A673 (cell line): Measurements from ENCODE around the gene SNX11. TPM values are rescaled to one million over a fixed set of nuclear protein-coding genes. Genes with fewer than 3 reads are reported as not detected.
A peak's percentile ranks its signal among the peaks of the same experiment; 100 is the strongest.

Experiments used
- BruUV-seq: library from RNA; stranded (reverse); fragments of 400-500 nt; replicated peaks from 2 replicates; lab custom pipeline; 2021; lab: Mats Ljungman, UMichigan
- CTCF ChIA-PET: fragments of 300-600 bp; sonication (Branson Sonifier 250); formaldehyde crosslinking; loops from one replicate; lab custom pipeline; 2022; ENCODE audit warnings: antibody characterized with exemption; lab: Charles Lee
- POLR2A ChIA-PET: fragments of 300-600 bp; sonication (Branson Sonifier 250); formaldehyde crosslinking; loops from one replicate; lab custom pipeline; 2022; ENCODE audit warnings: antibody characterized with exemption; ENCODE audit not compliant: low non-redundant PET; lab: Charles Lee
- DNase-seq: peaks from one replicate; pipeline ENCODE4 v3.0.0-alpha.2; 2015; ENCODE audit warnings: low spot score
- H3K27ac ChIP-seq: fragments of 200-600 bp; sonication (generic); 2 replicates; pipeline ENCODE4 v1.5.1; 2016; ENCODE audit warnings: mixed run types, low read depth, mild to moderate bottlenecking, mixed read lengths, antibody characterized with exemption, low read length; ENCODE audit not compliant: poor library complexity, severe bottlenecking
- H3K27me3 ChIP-seq: fragments of 200-600 bp; sonication (generic); replicated peaks from 2 replicates; pipeline ENCODE4 v1.6.1; 2017; ENCODE audit warnings: mixed run types, low read depth, mild to moderate bottlenecking, mixed read lengths, antibody characterized with exemption, low read length; ENCODE audit not compliant: insufficient read depth, poor library complexity
- H3K36me3 ChIP-seq: fragments of 200-600 bp; sonication (generic); 2 replicates; pipeline ENCODE4 v1.6.1; 2016; ENCODE audit warnings: mixed run types, mild to moderate bottlenecking, mixed read lengths, antibody characterized with exemption, low read length; ENCODE audit not compliant: insufficient read depth, poor library complexity, severe bottlenecking
- H3K4me1 ChIP-seq: fragments of 200-600 bp; sonication (generic); 2 replicates; pipeline ENCODE4 v1.6.1; 2017; ENCODE audit warnings: mixed run types, mild to moderate bottlenecking, mixed read lengths, antibody characterized with exemption, low read length; ENCODE audit not compliant: insufficient read depth, poor library complexity, severe bottlenecking
- H3K4me3 ChIP-seq: fragments of 200-600 bp; sonication (generic); 2 replicates; pipeline ENCODE4 v1.5.1; 2016; ENCODE audit warnings: low read depth, mixed run types, mild to moderate bottlenecking, mixed read lengths, low read length; ENCODE audit not compliant: poor library complexity, severe bottlenecking
- H3K9me3 ChIP-seq: fragments of 200-600 bp; sonication (generic); 2 replicates; pipeline ENCODE4 v1.6.1; 2016; ENCODE audit warnings: mixed run types, low read depth, mild to moderate bottlenecking, mixed read lengths, antibody characterized with exemption, low read length; ENCODE audit not compliant: poor library complexity, severe bottlenecking
- CTCF ChIP-seq: fragments of 300-800, 200-600 bp; sonication (generic); conservative IDR thresholded peaks from 2 replicates; pipeline ENCODE4 v1.5.1; 2017; ENCODE audit warnings: low read depth, mild to moderate bottlenecking, antibody characterized with exemption, low read length, moderate library complexity, mixed read lengths
- EZH2 ChIP-seq: fragments of 200-600 bp; sonication (generic); IDR thresholded peaks from 2 replicates; pipeline ENCODE4 v1.6.1; 2017; ENCODE audit warnings: borderline replicate concordance, low read depth, mild to moderate bottlenecking, mixed read lengths, antibody characterized with exemption, low read length; ENCODE audit not compliant: poor library complexity, severe bottlenecking
- intact Hi-C: fragments of 100-400 bp; cut with micrococcal nuclease; formaldehyde crosslinking; loops from one replicate; pipeline ENCODE4 v1.10.0; 2022; ENCODE audit not compliant: unreplicated experiment
- total RNA-seq: library from RNA; stranded (reverse); gene quantifications from 2 replicates; pipeline ENCODE4 v1.2.3, GENCODE V29; 2021

SNX11 gene
- total RNA-seq, 1 experiment from 2014 or later, result 25.1 TPM

GRCh38 chr17:48161127-48161905 is 53.8 kb downstream of the SNX11 start:
- no peaks in the 10 kb centered on the region for H3K27me3 ChIP-seq
- DNase-seq, result no peak
- POLR2A ChIA-PET, result interaction anchor here (0.6 kb wide), 1 partner anchor 85 kb away, joined by 3 read pairs; no protein-coding TSS in a partner anchor
- no peak overlapping the region for H3K27ac ChIP-seq
- CTCF ChIA-PET, result no interaction called here
- H3K4me1 ChIP-seq, result peaks cover 20% of the 10 kb centered on the region
- H3K36me3 ChIP-seq, result no peaks in the 10 kb centered on the region
- H3K9me3 ChIP-seq, result no peaks in the 10 kb centered on the region
- intact Hi-C loops, result no loop called here
- no peak overlapping the region for H3K4me3 ChIP-seq
- no TSS peak for BruUV-seq
- TF ChIP-seq EZH2, result no peak
- TF ChIP-seq CTCF, result no peak

GRCh38 chr17:48162306-48162934 is 54.9 kb downstream of the SNX11 start:
- intact Hi-C loops, result loop anchor here (2.0 kb wide), 1 partner anchor 16 kb away; no protein-coding TSS in a partner anchor
- peaks cover 20% of the 10 kb centered on the region for H3K4me1 ChIP-seq
- DNase-seq, result no peak
- no peak for TF ChIP-seq EZH2
- no peak for TF ChIP-seq CTCF
- peak overlapping the region; percentile 24 for H3K4me3 ChIP-seq
- H3K27ac ChIP-seq, result no peak overlapping the region
- no peaks in the 10 kb centered on the region for H3K36me3 ChIP-seq
- CTCF ChIA-PET, result interaction anchor here (0.6 to 1.3 kb wide), 3 partner anchors 16 to 173 kb away, joined by 3 read pairs; no protein-coding TSS in a partner anchor
- BruUV-seq, result no TSS peak
- no peaks in the 10 kb centered on the region for H3K9me3 ChIP-seq
- POLR2A ChIA-PET, result no interaction called here
- H3K27me3 ChIP-seq, result no peaks in the 10 kb centered on the region

- Histone ChIP-seq H3K4me1 (peaks cover 20% of the 10 kb centered on the region), H3K27ac (no peak overlapping the region)
- POLR2A ChIA-PET, result no interaction called here
These were observed 55.5 kb downstream of the SNX11 start for GRCh38 chr17:48162946-48163506.

More at GRCh38 chr17:48162946-48163506, 55.5 kb downstream of the SNX11 start:
- Histone ChIP-seq H3K27me3 (no peaks in the 10 kb centered on the region), H3K4me3 (peak overlapping the region; percentile 24), H3K9me3 (no peaks in the 10 kb centered on the region), H3K36me3 (no peaks in the 10 kb centered on the region)
- TF ChIP-seq CTCF (no peak), EZH2 (no peak)
- BruUV-seq, result no TSS peak
- intact Hi-C loops, result loop anchor here (2.0 kb wide), 1 partner anchor 16 kb away; no protein-coding TSS in a partner anchor
- CTCF ChIA-PET, result interaction anchor here (0.5 to 1.3 kb wide), 4 partner anchors 15 to 173 kb away, joined by 3 to 9 read pairs (median 3); no protein-coding TSS in a partner anchor
- peak; percentile 91 for DNase-seq
